ENCODE data around the gene SULT1C4.
"Not testable (repeated sequence)": the region's sequence is repeated elsewhere in the genome, so short reads cannot be mapped to it uniquely, and the experiment has no call there.

The SULT1C4 gene

DNA sequence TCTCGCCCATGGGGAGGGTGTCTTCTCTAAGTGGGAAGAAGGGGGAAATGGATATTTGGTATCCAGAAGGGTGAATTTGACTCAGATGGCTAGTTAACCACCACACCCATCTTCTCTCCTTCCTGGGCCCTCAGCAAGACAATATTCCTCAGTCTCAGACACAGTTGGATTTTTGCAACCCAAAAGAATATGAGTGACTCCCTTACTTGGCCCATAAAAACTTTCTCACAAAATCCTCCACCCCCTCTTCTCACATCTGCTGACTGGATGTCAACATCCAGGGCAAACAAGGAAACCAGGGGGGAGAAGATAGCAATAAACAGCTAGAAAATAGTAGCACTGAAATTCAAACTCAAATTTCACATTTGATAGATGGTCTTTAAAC, 35.9 kb downstream of the SULT1C4 start:
- DNase-seq (ENCODE audit: low spot score) = no peak

DNA sequence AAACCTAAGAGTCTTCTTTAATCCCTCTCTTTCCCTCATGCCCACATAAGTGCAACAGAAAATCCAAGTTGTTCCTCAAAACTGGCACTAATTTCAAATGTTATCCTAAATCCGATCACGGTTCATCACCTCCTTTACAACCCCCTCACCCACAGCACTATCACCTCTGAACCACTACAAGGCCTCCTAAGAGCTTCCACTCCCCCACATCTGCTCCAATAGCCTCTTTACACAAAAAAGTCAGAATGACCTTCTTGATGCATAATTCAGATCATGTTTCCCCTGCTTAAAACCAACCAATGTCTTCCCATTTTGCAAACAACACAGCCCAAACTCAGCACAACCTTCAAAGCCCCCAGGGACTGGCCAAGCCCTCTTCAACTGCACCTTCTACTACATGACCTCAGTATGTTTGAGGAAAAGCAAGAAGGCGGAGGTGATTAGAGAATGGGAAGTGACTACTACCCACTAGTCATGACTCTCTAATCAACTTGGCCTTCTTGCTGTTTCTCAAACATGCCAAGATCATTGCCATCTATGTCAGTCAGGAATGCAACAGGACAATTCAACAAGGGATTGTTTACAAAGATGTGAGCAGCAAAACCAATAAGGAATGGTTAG, 36.6 kb downstream of the SULT1C4 start:
- DNase-seq (ENCODE audit: low spot score) = no peak

DNA sequence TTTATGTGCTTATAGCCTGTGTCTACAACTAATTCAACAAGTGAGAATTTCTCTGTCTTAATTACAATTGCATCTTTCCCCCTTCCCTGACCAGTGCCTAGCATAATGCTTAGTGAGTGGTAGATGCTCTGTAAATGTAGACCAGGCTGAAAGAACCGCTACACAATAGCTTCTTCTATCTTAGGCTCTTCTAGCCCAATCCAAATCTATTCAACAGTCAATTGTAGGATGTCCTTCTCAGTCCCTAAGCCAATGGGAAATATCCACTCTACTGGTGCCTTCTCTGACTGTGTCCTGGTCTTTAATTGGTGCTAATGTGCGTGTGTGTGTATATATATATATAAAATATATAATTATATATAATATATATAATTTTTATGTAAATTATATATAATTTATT, 37.2 kb downstream of the SULT1C4 start:
- DNase-seq (ENCODE audit: low spot score) = no peak

DNA sequence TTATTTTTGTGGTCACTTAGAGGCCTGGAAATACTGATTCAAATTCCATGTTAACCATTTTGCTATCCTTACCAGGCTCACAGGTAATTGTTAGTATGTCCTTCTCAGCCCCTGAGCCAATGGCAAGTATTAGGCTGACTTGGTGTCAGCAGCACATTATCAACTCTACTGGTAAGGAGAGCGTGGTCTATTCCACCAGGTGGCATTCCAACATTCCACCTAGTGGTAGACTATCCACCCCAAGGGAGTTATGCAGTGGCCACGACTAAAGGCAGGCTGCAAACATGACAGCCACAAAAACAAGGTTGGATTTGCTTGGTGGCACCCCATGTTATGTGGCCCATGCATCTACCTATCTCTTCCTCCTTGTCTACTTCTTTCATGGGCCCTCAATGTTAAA, 39.5 kb downstream of the SULT1C4 start:
- DNase-seq (ENCODE audit: low spot score) = no peak

DNA sequence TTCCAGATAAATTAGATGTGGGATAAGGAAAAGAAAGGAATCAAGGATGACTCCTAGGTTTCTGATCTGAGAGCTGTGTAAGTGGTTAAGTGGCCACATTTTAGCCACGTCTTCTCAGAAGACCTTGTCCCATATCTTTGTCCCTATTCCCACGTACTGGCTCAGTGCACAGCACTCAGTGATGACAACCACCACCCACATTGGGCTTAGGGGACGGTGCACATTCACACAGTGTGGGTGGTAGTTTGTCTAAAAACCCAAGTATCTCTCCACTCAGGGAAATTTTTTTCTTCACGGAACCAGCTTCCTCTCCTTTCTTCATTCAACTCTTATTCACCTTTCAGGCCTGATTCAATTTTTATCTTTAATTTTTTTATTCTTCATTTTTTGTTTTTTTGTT, 40.7 kb downstream of the SULT1C4 start:
- no peak for DNase-seq (ENCODE audit: low spot score)

DNA sequence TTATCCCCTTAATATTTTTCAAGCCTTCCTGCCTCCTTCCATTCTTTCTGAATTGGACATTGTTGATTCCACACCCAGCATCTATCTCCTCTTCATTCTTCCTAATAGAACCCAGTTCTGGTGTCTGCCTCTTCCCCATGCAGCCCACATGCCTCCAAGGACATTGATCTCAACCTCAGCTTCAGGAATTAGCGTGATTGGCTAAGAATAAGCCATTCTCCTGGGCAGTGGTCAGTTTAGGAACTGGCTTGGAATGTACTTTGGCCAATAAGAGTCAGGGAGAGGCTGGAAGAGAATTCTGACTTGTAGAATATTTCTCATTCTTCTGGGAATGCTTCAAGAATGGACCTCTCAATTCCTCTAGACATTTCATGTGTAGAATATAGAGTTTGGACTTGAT, 45.3 kb downstream of the SULT1C4 start:
- no peak for DNase-seq (ENCODE audit: low spot score)

DNA sequence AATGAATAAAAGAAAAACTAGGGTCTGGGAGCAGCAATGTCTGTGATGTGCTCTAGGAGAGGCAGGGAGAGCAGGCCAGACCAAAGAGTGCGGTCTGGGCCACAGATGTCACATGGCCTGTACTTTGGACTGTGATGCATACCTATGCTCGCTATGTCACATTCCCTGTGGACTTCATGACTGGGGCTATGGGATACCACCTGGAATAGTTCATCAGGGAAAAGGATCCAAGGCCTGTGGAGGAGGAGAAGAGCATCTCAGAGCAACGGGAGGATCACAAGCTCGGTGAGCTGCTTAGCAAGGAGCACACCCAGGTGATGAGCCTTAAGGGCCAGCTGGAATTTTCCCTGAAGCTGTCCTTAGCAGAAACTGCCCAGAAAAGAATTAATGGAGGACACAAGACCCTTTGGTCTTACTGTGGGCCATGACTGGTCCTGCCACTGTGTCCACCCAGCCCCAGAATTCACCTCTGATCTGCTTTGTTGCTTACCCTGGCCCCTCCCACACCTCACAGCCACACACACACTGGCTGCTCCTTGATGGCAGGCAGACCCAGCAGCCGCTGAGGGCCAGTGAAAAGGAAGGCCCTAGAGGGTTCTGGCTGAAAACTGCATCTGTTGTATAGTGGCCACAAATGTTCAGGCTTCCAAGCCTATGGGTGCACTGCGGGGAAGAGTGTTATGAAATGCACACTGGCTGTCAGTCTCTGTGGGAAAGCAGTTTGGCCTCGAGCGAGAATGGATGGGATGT, 45.9 kb downstream of the SULT1C4 start:
- no peak for DNase-seq (ENCODE audit: low spot score)

DNA sequence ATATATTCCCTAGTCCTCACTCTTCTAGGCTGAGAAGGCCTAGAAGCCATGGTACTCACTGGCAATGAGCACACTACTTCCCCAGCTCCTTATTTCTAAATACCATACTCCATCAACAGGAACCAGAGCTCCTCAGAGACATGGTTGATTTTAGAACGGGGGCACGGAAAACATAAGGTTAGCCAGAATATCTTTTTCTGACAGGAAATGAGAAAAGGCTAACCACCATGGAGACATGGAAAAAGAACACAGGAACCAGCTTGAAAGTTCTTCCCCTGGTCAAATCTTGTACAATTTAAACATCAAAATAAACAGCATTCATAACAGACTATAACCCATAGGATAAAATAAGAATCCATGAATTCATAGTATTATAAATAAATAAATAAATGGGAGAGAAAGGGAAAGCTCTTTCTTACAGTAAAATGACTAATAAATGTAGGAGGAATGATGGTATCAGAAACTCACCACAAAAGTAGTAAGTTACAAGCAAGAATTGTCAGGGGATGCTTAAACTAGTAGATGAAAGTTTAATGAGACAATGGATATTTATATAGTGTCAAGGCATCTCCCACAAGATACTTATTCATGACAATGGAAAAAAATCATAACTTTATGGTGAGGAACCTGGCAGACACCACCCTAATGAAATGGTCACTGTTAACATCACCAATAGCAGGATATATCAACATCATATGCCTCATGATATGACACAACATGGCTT, 50.7 kb downstream of the SULT1C4 start:
- no peak for DNase-seq (ENCODE audit: low spot score)

DNA sequence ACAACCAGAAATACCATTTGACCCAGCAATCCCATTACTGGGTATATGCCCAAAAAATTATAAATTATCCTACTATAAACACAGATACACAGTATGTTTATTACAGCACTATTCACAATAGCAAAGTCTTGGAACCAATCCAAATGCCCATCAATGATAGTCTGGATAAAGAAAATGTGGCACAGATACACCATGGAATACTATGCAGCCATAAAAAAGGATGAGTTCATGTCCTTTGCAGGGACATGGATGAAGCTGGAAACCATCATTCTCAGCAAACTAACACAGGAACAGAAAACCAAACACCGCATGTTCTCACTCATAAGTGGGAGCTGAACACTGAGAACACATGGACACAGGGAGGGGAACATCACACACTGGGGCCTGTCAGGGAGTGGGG, 57.8 kb downstream of the SULT1C4 start:
- DNase-seq (ENCODE audit: low spot score) = not testable (repeated sequence)

DNA sequence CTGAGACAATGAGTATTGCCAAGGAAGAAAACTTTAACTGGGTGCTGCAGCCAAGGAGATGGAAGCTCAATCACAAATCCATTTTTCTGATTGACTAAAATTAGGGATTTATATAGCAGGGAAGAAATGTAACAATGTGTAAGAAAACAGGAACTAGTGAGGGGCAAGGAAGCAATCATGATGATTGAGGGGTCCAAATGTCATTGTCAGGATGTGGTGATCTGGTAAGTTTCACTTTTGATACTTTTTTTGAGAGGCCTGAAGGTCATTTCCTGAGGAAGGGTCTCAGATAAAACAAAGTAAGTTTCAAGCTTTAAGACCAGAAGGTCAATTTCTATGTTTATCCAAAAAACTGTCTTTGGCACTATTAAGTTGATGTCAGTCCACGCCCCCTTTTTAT, 59.2 kb downstream of the SULT1C4 start:
- DNase-seq (ENCODE audit: low spot score) = no peak

Measured in kidney capillary endothelial cell (primary cell).